PC-3 (cell line): ENCODE measurements around the gene ZNF831.

ENCODE experiments used
- CTCF ChIP-seq: fragments of 300-600 bp; sonication (generic); conservative IDR thresholded peaks from 2 replicates; pipeline ENCODE4 v1.5.1; 2017; ENCODE audit warnings: antibody characterized with exemption, low read depth, mild to moderate bottlenecking, low read length
- EZH2 ChIP-seq: fragments of 300-600 bp; sonication (generic); IDR thresholded peaks from one replicate; pipeline ENCODE4 v1.6.1; 2017; ENCODE audit warnings: antibody characterized with exemption, mild to moderate bottlenecking, low read length; ENCODE audit not compliant: unreplicated experiment

- no peak for TF ChIP-seq CTCF
- TF ChIP-seq EZH2, result no peak
Observed at GRCh38 chr20:59136027-59136426, 27.6 kb upstream of the ZNF831 start.
